ENCODE measurements around the gene APP. TPM values are rescaled to one million over a fixed set of nuclear protein-coding genes. Genes with fewer than 3 reads are reported as not detected.

APP gene
- total and polyA plus RNA-seq, 2 of the 13 experiments (the other 11 are each of a cell fraction or from before 2014, with no cell fraction given): 70.6 to 262 TPM

DNA sequence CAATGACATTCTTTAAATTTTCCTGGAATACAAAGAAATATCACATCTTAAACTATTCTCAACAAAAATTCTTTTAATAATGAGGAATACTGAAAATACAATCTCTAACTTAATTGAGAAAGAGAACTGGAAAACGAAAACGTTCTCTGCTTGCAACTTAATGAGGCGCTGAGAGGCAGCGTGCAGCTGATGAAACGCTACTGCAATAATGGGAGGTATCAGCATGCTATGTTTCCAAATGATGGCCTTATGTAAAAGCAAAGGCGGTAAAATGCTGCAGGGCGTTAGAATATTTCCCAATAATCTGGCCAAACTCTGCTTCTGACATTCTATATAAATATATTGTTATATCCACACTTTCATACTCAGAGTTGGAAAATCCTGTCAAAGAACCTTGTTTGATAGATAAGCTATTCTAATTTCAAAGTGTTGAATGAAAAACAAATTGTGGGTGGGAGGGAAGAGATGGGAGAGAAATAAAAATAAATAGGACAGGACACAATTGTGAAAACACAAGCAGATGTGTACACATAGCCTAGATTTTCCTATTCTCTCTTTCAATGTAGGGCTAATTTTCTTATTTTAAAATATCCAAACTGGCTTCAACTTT lies 70.9 kb downstream of the APP start (continued):
- TF ChIP-seq, protein P1, sequence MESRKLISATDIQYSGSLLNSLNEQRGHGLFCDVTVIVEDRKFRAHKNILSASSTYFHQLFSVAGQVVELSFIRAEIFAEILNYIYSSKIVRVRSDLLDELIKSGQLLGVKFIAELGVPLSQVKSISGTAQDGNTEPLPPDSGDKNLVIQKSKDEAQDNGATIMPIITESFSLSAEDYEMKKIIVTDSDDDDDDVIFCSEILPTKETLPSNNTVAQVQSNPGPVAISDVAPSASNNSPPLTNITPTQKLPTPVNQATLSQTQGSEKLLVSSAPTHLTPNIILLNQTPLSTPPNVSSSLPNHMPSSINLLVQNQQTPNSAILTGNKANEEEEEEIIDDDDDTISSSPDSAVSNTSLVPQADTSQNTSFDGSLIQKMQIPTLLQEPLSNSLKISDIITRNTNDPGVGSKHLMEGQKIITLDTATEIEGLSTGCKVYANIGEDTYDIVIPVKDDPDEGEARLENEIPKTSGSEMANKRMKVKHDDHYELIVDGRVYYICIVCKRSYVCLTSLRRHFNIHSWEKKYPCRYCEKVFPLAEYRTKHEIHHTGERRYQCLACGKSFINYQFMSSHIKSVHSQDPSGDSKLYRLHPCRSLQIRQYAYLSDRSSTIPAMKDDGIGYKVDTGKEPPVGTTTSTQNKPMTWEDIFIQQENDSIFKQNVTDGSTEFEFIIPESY (CRISPR knock-in tag; IDR thresholded peaks at IDR 0.05): peak; percentile 30; the same call in 1 of the 2 replicates
- TF ChIP-seq TBX2 (CRISPR knock-in tag; IDR thresholded peaks at IDR 0.05; ENCODE audit: borderline replicate concordance): no peak

DNA sequence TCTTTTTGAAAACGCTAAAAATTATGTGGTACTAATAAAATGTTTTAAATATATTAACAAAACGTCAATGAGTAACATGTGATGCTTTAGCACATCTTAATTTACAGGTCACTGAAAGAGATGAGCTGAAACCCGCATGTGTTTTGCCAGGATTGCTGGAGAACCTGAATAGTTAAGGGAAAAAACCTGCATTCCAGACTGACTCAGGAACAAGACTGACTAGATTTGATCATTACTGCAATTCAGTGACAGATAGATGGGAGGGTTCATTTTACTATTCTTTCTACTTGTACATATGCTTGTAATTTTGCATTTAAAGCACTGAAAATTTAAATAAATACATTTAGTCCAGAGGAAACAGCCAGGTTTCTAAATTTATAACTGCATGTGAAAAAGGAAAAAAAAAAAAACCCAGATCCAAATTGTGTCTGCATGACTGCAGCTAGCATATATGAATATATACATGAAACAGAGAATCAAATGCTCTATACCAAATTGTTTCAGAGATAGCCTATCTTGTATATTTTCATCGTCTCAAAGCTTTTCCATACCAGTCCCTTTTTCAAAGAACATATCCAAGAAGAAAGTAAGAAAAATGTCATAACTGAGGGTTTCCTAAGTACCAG lies 71.7 kb downstream of the APP start:
- Histone ChIP-seq H3K4me1 (ENCODE audit: insufficient read depth, low read length) (no peaks in the 10 kb centered on the region), H3K9me3 (ENCODE audit: low read length) (no peaks in the 10 kb centered on the region), H3K27ac (ENCODE audit: extremely low read length, insufficient read depth, low read length) (no peak overlapping the region), H3K36me3 (replicated peaks in 1 of 2; ENCODE audit: control insufficient read depth in 1 of 2, insufficient read depth in 2 of 2, low read length in 2 of 2) (no peaks in the 10 kb centered on the region), H2AFZ (ENCODE audit: low read length) (no peak overlapping the region), H3K4me2 (ENCODE audit: low read depth, low read length) (no peak overlapping the region), H3K79me2 (ENCODE audit: insufficient read depth, low read length) (peaks cover 1% of the 10 kb centered on the region), H4K20me1 (ENCODE audit: insufficient read depth, low read length) (0 out of 2 replicates have a peak, but pooled peaks cover 5% of the 10 kb centered on the region), H3K9ac (ENCODE audit: insufficient read depth, low read depth, low read length) (no peak overlapping the region), H3K4me3 (replicated peaks in 1 of 3; ENCODE audit: insufficient read depth in 1 of 3, low read depth in 2 of 3, low read length in 3 of 3) (no peak overlapping the region), H3K27me3 (ENCODE audit: control insufficient read depth in 1 of 2, insufficient read depth in 2 of 2, low read length in 2 of 2) (no peaks in the 10 kb centered on the region)
- 65% methylated on average over 4 of the region's 4 CpGs for WGBS (ENCODE audit: low lambda C conversion rate)
- ChIA-PET POLR2A (no interaction called here), CTCF (ENCODE audit: low intra/inter-chr PET ratio, low total read pairs) (no interaction called here)
- ATAC-seq: no peak
- intact Hi-C loops (cut with micrococcal nuclease; ENCODE audit: unreplicated experiment) (no loop called here), in situ Hi-C loops (cut with HindIII; ENCODE audit: extremely low pct_ligation_motif_present, low pct_unique_long_range_greater_than_20kb) (no loop called here)
- FAIRE-seq: no peak
- BruUV-seq (replicated peaks): no TSS peak
- DNase-seq (ENCODE audit: low spot score): no peak
- TF ChIP-seq, protein P2, sequence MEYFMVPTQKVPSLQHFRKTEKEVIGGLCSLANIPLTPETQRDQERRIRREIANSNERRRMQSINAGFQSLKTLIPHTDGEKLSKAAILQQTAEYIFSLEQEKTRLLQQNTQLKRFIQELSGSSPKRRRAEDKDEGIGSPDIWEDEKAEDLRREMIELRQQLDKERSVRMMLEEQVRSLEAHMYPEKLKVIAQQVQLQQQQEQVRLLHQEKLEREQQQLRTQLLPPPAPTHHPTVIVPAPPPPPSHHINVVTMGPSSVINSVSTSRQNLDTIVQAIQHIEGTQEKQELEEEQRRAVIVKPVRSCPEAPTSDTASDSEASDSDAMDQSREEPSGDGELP (IDR thresholded peaks at IDR 0.05; ENCODE audit: borderline replicate concordance, low read depth): no peak
- no peak for TF ChIP-seq NFIB (CRISPR knock-in tag; IDR thresholded peaks at IDR 0.05; ENCODE audit: borderline replicate concordance)
- TF ChIP-seq ZNF557 (CRISPR knock-in tag; IDR thresholded peaks at IDR 0.05): no peak
- TF ChIP-seq SPEN (CRISPR knock-in tag; IDR thresholded peaks at IDR 0.05; ENCODE audit: low read depth): no peak
- TF ChIP-seq, protein P3, sequence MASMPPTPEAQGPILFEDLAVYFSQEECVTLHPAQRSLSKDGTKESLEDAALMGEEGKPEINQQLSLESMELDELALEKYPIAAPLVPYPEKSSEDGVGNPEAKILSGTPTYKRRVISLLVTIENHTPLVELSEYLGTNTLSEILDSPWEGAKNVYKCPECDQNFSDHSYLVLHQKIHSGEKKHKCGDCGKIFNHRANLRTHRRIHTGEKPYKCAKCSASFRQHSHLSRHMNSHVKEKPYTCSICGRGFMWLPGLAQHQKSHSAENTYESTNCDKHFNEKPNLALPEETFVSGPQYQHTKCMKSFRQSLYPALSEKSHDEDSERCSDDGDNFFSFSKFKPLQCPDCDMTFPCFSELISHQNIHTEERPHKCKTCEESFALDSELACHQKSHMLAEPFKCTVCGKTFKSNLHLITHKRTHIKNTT (CRISPR knock-in tag; IDR thresholded peaks at IDR 0.05): no peak

Measured in HepG2 (cell line).